Neutrophil (primary cell): ENCODE measurements around the gene RTN4.

Experiments used
- H3K27ac ChIP-seq: fragments of 200-600 bp; sonication (generic); 2 replicates; pipeline ENCODE4 v1.5.1; 2016; ENCODE audit warnings: mild to moderate bottlenecking, moderate library complexity
- H3K27me3 ChIP-seq: fragments of 200-600 bp; sonication (generic); 2 replicates; pipeline ENCODE4 v1.6.0; 2016; ENCODE audit warnings: mild to moderate bottlenecking
- H3K36me3 ChIP-seq: fragments of 200-600 bp; sonication (generic); 2 replicates; pipeline ENCODE4 v1.5.1; 2017
- H3K4me1 ChIP-seq, 2 experiments: fragments of 200-600 bp in 1 of 2; sonication (generic) in 1 of 2; 1 replicate in 1 of 2; 2 replicates in 1 of 2; pipeline versions ENCODE4 v1.5.1 to v1.6.1; 2013 to 2016; ENCODE audit warnings: low read depth in 1 of 2, low read length in 1 of 2, mild to moderate bottlenecking in 1 of 2, moderate library complexity in 1 of 2; ENCODE audit not compliant: control insufficient read depth in 1 of 2, insufficient read depth in 1 of 2
- H3K4me3 ChIP-seq, 2 experiments: fragments of 200-600 bp in 1 of 2; sonication (generic) in 1 of 2; 1 replicate in 1 of 2; 2 replicates in 1 of 2; pipeline ENCODE4 v1.5.1; 2013 to 2016; ENCODE audit warnings: low read depth in 1 of 2, low read length in 1 of 2, mild to moderate bottlenecking in 1 of 2, moderate library complexity in 1 of 2
- H3K9me3 ChIP-seq: fragments of 200-600 bp; sonication (generic); 2 replicates; pipeline ENCODE4 v1.5.1; 2016
- TF ChIP-seq, protein P1 (sequence below): fragments of 200-600 bp; sonication (generic); IDR thresholded peaks from 2 replicates; pipeline ENCODE4 v1.5.1; 2016; ENCODE audit warnings: antibody characterized with exemption

The RTN4 gene

DNA sequence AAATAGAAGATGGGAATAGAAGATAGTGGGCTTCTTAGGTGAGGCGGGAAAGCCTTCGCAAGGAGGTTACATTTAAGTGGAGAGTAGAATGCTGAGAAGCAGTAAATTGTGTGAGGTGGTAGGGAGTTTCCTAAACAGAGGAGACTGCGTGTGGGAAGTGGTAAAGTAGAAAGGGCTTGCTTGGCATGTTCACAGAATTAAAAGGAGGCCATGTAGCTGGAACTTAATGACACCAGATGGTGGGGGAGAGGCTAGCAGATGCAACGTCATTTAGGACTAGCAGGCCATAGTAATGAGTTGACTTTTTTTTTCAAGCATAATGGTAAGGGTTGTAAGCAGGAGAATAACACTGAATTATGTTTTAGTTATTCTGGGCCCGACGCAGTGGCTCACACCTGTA lies 13.0 kb upstream of the RTN4 start:
- Histone ChIP-seq H3K27ac (no peak overlapping the region), H3K9me3 (no peaks in the 10 kb centered on the region), H3K4me1 (no peaks in the 10 kb centered on the region), H3K4me3 (no peak overlapping the region), H3K27me3 (no peaks in the 10 kb centered on the region), H3K36me3 (no peaks in the 10 kb centered on the region)
- TF ChIP-seq, protein P1, sequence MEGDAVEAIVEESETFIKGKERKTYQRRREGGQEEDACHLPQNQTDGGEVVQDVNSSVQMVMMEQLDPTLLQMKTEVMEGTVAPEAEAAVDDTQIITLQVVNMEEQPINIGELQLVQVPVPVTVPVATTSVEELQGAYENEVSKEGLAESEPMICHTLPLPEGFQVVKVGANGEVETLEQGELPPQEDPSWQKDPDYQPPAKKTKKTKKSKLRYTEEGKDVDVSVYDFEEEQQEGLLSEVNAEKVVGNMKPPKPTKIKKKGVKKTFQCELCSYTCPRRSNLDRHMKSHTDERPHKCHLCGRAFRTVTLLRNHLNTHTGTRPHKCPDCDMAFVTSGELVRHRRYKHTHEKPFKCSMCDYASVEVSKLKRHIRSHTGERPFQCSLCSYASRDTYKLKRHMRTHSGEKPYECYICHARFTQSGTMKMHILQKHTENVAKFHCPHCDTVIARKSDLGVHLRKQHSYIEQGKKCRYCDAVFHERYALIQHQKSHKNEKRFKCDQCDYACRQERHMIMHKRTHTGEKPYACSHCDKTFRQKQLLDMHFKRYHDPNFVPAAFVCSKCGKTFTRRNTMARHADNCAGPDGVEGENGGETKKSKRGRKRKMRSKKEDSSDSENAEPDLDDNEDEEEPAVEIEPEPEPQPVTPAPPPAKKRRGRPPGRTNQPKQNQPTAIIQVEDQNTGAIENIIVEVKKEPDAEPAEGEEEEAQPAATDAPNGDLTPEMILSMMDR: no peak

DNA sequence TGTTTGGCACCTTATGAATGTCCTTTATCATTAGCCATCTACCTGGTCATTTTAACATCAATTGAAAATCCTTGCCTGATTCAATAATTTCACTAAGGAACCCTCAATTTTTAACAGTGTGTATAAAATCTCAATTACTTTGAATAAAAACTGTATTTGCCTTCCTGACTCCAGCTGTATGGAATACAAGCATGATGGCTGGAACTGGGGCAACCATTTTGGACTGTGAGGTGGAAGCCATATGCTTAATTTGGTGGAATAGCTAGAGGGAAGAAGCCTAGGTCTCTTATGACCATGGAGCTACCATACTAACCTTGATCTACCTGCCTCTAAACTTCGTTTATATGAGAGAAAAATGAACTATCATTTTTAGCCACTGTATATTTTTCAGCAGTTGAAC lies 12.5 kb upstream of the RTN4 start:
- H3K27me3 ChIP-seq: no peaks in the 10 kb centered on the region
- no peak overlapping the region for H3K27ac ChIP-seq
- no peaks in the 10 kb centered on the region for H3K4me1 ChIP-seq
- H3K36me3 ChIP-seq: no peaks in the 10 kb centered on the region
- H3K9me3 ChIP-seq: no peaks in the 10 kb centered on the region
- TF ChIP-seq, protein P1: no peak
- no peak overlapping the region for H3K4me3 ChIP-seq

DNA sequence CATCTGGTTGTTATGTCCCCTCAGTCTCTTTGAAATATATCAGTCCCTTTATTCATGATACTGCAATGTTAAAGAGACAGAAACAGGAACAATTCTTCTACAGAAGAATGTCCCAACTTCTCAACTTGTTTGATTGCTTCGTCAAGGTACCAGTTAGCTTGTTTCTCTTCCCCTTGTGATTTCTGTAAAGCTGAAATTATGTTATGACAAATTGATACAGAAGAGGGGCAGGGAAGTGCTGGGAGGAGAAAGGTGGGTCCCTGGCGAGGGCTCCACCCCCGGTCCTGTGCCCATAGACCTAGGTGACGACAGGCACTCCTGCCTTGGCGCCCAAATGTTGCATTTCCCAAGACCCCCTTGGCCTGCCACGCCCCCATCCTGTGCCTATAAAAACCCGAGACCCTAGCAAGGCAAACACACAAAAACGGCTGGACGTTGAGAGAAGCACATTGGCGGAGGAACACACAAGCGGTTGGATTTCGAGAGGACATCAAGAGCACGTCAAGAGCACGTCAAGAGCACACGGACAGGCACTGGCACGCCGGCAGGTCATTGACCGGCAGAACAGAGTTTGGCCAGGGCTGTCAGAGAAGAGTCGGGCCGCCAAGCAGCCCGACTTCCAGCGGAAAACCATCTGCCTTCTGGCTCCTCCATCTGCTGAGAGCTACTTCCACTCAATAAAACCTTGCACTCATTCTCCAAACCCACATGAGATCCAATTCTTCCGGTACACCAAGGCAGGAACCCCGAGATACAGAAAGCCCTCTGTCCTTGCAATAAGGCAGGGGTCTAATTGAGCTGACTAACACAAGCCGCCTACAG lies 11.5 kb upstream of the RTN4 start:
- no peak overlapping the region for H3K4me3 ChIP-seq
- no peaks in the 10 kb centered on the region for H3K27me3 ChIP-seq
- TF ChIP-seq, protein P1: no peak
- H3K36me3 ChIP-seq: no peaks in the 10 kb centered on the region
- H3K4me1 ChIP-seq: no peaks in the 10 kb centered on the region
- no peaks in the 10 kb centered on the region for H3K9me3 ChIP-seq
- no peak overlapping the region for H3K27ac ChIP-seq

DNA sequence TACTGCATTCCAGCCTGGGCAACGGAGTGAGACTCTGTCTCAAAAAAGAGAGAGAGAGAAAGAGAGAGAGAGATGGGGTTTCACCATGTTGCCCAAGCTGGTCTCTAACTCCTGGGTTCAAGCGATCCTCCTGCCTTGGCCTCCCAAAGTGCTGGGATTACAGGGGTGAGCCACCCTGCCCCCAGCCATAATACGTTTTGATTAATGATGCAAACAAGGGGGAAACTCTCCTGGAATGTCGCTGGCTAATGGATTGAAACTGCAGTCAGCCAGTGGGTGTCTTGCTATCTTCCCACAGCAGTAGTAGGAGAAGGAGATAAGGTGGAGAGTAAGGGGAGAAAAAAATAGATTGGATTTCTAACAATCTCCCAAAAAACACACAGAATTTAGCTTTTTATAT lies 9.5 kb upstream of the RTN4 start:
- TF ChIP-seq, protein P1: no peak
- Histone ChIP-seq H3K4me3 (no peak overlapping the region), H3K4me1 (no peaks in the 10 kb centered on the region), H3K27ac (no peak overlapping the region), H3K27me3 (no peaks in the 10 kb centered on the region), H3K36me3 (no peaks in the 10 kb centered on the region), H3K9me3 (no peaks in the 10 kb centered on the region)

DNA sequence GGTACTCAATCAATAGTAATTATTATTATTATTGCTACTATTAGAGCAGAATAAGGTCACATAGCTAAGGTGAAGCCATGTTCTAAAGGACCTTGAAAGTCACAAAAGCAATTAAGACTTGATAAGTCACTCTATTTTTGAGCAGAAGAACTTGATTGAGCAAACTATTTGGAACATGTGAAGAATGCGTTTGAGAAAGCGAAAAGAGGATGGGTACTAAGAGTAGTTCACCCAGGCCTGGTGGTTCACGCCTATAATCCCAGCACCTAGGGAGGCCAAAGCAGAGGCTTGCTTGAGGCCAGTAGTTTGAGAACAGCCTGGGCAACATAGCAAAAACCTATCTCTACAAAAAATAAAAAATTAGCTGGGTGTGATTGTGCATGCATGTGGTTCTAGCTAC lies 7.2 kb upstream of the RTN4 start:
- Histone ChIP-seq H3K9me3 (no peaks in the 10 kb centered on the region), H3K4me1 (peaks cover 2 to 4% of the 10 kb centered on the region in 2 experiments), H3K27ac (no peak overlapping the region), H3K36me3 (no peaks in the 10 kb centered on the region), H3K4me3 (no peak overlapping the region), H3K27me3 (no peaks in the 10 kb centered on the region)
- TF ChIP-seq, protein P1: no peak
